RWPE1 (cell line): Measurements from ENCODE around the gene ZNF639.
"Not testable (repeated sequence)": the region's sequence is repeated elsewhere in the genome, so short reads cannot be mapped to it uniquely, and the experiment has no call there.

Experiments used
- CTCF ChIA-PET: fragments of 350-600 bp; sonication (Branson Sonifier 250); formaldehyde crosslinking; extraction: SDS; loops from one replicate; lab custom pipeline; 2021; lab: Yijun Ruan, JAX
- POLR2A ChIA-PET: fragments of 400-600 bp; formaldehyde crosslinking; extraction: SDS; loops from one replicate; lab custom pipeline; 2020; ENCODE audit warnings: antibody characterized with exemption; ENCODE audit not compliant: low non-redundant PET; lab: Yijun Ruan, JAX
- DNase-seq: peaks from one replicate; pipeline ENCODE4 v3.0.0; 2012; ENCODE audit warnings: low spot score
- H3K27ac ChIP-seq: fragments of 450-650 bp; 2 replicates; pipeline ENCODE4 v1.5.1; 2017
- TF ChIP-seq, protein P1 (sequence below): fragments of 450-650 bp; conservative IDR thresholded peaks from 2 replicates; pipeline ENCODE4 v1.5.1; 2017; ENCODE audit warnings: low read depth, mild to moderate bottlenecking

ZNF639 gene

GRCh38 chr3:179297971-179298725, 24.7 kb upstream of the ZNF639 start:
- POLR2A ChIA-PET = no interaction called here
- no peak overlapping the region for H3K27ac ChIP-seq
- TF ChIP-seq, protein P1, sequence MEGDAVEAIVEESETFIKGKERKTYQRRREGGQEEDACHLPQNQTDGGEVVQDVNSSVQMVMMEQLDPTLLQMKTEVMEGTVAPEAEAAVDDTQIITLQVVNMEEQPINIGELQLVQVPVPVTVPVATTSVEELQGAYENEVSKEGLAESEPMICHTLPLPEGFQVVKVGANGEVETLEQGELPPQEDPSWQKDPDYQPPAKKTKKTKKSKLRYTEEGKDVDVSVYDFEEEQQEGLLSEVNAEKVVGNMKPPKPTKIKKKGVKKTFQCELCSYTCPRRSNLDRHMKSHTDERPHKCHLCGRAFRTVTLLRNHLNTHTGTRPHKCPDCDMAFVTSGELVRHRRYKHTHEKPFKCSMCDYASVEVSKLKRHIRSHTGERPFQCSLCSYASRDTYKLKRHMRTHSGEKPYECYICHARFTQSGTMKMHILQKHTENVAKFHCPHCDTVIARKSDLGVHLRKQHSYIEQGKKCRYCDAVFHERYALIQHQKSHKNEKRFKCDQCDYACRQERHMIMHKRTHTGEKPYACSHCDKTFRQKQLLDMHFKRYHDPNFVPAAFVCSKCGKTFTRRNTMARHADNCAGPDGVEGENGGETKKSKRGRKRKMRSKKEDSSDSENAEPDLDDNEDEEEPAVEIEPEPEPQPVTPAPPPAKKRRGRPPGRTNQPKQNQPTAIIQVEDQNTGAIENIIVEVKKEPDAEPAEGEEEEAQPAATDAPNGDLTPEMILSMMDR = no peak
- CTCF ChIA-PET = no interaction called here
- no peak for DNase-seq

DNA sequence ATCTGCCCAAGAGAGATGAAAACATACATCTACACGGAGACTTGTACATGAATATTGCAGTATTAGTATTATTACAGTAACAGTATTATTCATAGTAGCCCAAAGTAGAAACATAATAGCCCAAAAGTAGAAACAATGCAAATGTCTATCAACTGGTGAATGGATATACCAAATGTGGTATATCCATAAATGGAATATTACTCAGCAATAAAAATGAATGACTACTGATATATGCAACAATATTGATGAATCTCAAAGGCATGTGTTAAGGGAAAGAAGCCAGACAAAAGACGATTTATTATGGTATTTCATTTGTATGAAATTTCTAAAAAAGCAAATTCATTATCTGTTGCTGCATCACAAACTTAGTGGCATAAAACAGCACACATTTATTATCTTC, 23.5 kb upstream of the ZNF639 start:
- DNase-seq = no peak
- CTCF ChIA-PET = no interaction called here
- POLR2A ChIA-PET = no interaction called here
- TF ChIP-seq, protein P1 = no peak
- no peak overlapping the region for H3K27ac ChIP-seq

GRCh38 chr3:179299999-179300613, 22.7 kb upstream of the ZNF639 start:
- CTCF ChIA-PET = interaction anchor here (0.6 kb wide), 1 partner anchor 129 kb away, joined by 4 read pairs; no protein-coding TSS in a partner anchor
- TF ChIP-seq, protein P1 = no peak
- POLR2A ChIA-PET = no interaction called here
- no peak overlapping the region for H3K27ac ChIP-seq
- DNase-seq = no peak

- TF ChIP-seq, protein P1 = no peak
- DNase-seq = no peak
- CTCF ChIA-PET = interaction anchor here (0.6 kb wide), 1 partner anchor 1365 kb away, joined by 3 read pairs; no protein-coding TSS in a partner anchor
- POLR2A ChIA-PET = no interaction called here
- H3K27ac ChIP-seq = no peak overlapping the region
Measured at GRCh38 chr3:179301645-179302044, 21.2 kb upstream of the ZNF639 start.

GRCh38 chr3:179302111-179302510, 20.7 kb upstream of the ZNF639 start:
- DNase-seq = no peak
- POLR2A ChIA-PET = no interaction called here
- TF ChIP-seq, protein P1 = no peak
- no peak overlapping the region for H3K27ac ChIP-seq
- CTCF ChIA-PET = interaction anchor here (0.6 to 0.7 kb wide), 2 partner anchors 348 to 1364 kb away, joined by 3 to 4 read pairs; no protein-coding TSS in a partner anchor

DNA sequence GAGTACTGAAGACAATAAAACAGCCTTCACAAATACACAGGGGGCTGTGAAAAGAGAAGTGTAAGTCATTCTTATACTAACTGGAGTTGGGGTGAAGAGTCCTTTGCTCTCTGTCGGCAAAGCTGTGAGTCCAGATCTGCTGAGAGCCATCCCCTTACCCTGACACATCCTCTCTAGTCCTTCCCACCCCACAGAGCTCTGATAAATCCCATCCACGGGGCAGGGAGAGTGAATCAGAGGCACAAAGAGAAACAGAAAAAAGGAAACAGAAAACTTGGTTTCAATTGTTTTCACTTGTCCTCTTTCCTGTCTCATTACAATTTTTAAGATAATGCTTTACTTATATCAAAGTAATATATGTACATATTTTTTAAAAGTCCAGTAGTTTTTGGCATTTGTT, 18.2 kb upstream of the ZNF639 start:
- no peak for DNase-seq
- POLR2A ChIA-PET = no interaction called here
- CTCF ChIA-PET = no interaction called here
- no peak overlapping the region for H3K27ac ChIP-seq
- TF ChIP-seq, protein P1 = no peak

- H3K27ac ChIP-seq, DNase-seq, POLR2A ChIA-PET: not testable (repeated sequence)
- CTCF ChIA-PET = interaction anchor here (0.6 kb wide), 1 partner anchor 300 kb away, joined by 4 read pairs; no protein-coding TSS in a partner anchor
Measured at GRCh38 chr3:179307362-179307761, 15.5 kb upstream of the ZNF639 start.
